ENCODE results near the gene CFAP100.

- no peak for TF ChIP-seq POLR2AphosphoS5 (IDR thresholded peaks at IDR 0.05; ENCODE audit: borderline replicate concordance, low read depth, low read length)
- TF ChIP-seq EZH2 (IDR thresholded peaks at IDR 0.05): no peak
Observed at GRCh38 chr3:126469479-126469878, 74.8 kb downstream of the CFAP100 start.

Measured in SK-N-MC (cell line).